Central memory CD8-positive, alpha-beta T cell (primary cell): Measurements from ENCODE around the gene APOL4.
"Not testable (repeated sequence)": the region's sequence is repeated elsewhere in the genome, so short reads cannot be mapped to it uniquely, and the experiment has no call there.

ENCODE experiments used
- ATAC-seq: fragments of 150-1000 bp; cut with Tn5 transposase; replicated peaks from 2 replicates; pipeline ENCODE4 v1.10.0; 2022; ENCODE audit warnings: mild to moderate bottlenecking, moderate FRiP score, moderate number of reproducible peaks; ENCODE audit not compliant: poor library complexity, severe bottlenecking; ENCODE audit errors: extremely low read depth
- DNase-seq, 2 donors: peaks; one replicate each; pipeline ENCODE4 v3.0.0; 2021; ENCODE audit warnings: low spot score in 2 of 2
- H3K27ac Mint-ChIP-seq: one replicate; pipeline ENCODE4 v1.8.0; 2022; ENCODE audit warnings: low read depth, mild to moderate bottlenecking, moderate library complexity, mixed read lengths
- H3K27me3 Mint-ChIP-seq: one replicate; pipeline ENCODE4 v1.8.0; 2022; ENCODE audit warnings: mixed read lengths
- H3K36me3 Mint-ChIP-seq: one replicate; pipeline ENCODE4 v1.8.0; 2022; ENCODE audit warnings: mild to moderate bottlenecking, moderate library complexity, mixed read lengths; ENCODE audit not compliant: insufficient read depth
- H3K4me1 Mint-ChIP-seq: one replicate; pipeline ENCODE4 v1.8.0; 2022; ENCODE audit warnings: mixed read lengths
- H3K4me3 Mint-ChIP-seq: one replicate; pipeline ENCODE4 v1.8.0; 2022; ENCODE audit warnings: mild to moderate bottlenecking, moderate library complexity, mixed read lengths
- H3K9me3 Mint-ChIP-seq: one replicate; pipeline ENCODE4 v1.8.0; 2022; ENCODE audit warnings: mixed read lengths

Gene APOL4

GRCh38 chr22:36211237-36211861, 9.7 kb upstream of the APOL4 start:
- H3K4me1 Mint-ChIP-seq: peaks cover 10% of the 10 kb centered on the region
- H3K9me3 Mint-ChIP-seq: no peaks in the 10 kb centered on the region
- ATAC-seq: no peak
- H3K36me3 Mint-ChIP-seq: no peaks in the 10 kb centered on the region
- H3K4me3 Mint-ChIP-seq: no peak overlapping the region
- H3K27ac Mint-ChIP-seq: no peak overlapping the region
- no peak for DNase-seq
- peaks cover 81% of the 10 kb centered on the region for H3K27me3 Mint-ChIP-seq

- Mint-ChIP-seq H3K36me3 (peaks cover 2% of the 10 kb centered on the region), H3K4me1 (peaks cover 10% of the 10 kb centered on the region), H3K9me3 (no peaks in the 10 kb centered on the region), H3K27ac (no peak overlapping the region), H3K4me3 (no peak overlapping the region), H3K27me3 (peaks cover 70% of the 10 kb centered on the region)
- DNase-seq (no peak), ATAC-seq (no peak)
Observed at GRCh38 chr22:36210224-36210623, 8.6 kb upstream of the APOL4 start.

- H3K27ac Mint-ChIP-seq, ATAC-seq, H3K4me3 Mint-ChIP-seq, DNase-seq, H3K36me3 Mint-ChIP-seq, H3K9me3 Mint-ChIP-seq: not testable (repeated sequence)
- Mint-ChIP-seq H3K4me1 (peaks cover 15% of the 10 kb centered on the region), H3K27me3 (peaks cover 68% of the 10 kb centered on the region)
Observed at GRCh38 chr22:36209488-36209908, 7.9 kb upstream of the APOL4 start.

- peaks cover 68% of the 10 kb centered on the region for H3K27me3 Mint-ChIP-seq
- H3K9me3 Mint-ChIP-seq: no peaks in the 10 kb centered on the region
- ATAC-seq (no peak), DNase-seq (no peak)
- peaks cover 18% of the 10 kb centered on the region for H3K4me1 Mint-ChIP-seq
- H3K36me3 Mint-ChIP-seq: peaks cover 2% of the 10 kb centered on the region
- H3K27ac Mint-ChIP-seq: no peak overlapping the region
- H3K4me3 Mint-ChIP-seq: no peak overlapping the region
Observed at GRCh38 chr22:36208914-36209313, 7.3 kb upstream of the APOL4 start.

GRCh38 chr22:36208162-36208765, 6.7 kb upstream of the APOL4 start:
- H3K9me3 Mint-ChIP-seq: no peaks in the 10 kb centered on the region
- H3K27me3 Mint-ChIP-seq: peaks cover 68% of the 10 kb centered on the region
- H3K36me3 Mint-ChIP-seq: peaks cover 2% of the 10 kb centered on the region
- H3K4me1 Mint-ChIP-seq: peaks cover 18% of the 10 kb centered on the region
- no peak overlapping the region for H3K27ac Mint-ChIP-seq
- no peak for DNase-seq
- no peak for ATAC-seq
- no peak overlapping the region for H3K4me3 Mint-ChIP-seq

GRCh38 chr22:36206255-36206654, 4.6 kb upstream of the APOL4 start:
- H3K27ac Mint-ChIP-seq: no peak overlapping the region
- no peak overlapping the region for H3K4me3 Mint-ChIP-seq
- no peaks in the 10 kb centered on the region for H3K9me3 Mint-ChIP-seq
- H3K27me3 Mint-ChIP-seq: peaks cover 65% of the 10 kb centered on the region
- no peak for DNase-seq
- H3K36me3 Mint-ChIP-seq: peaks cover 2% of the 10 kb centered on the region
- H3K4me1 Mint-ChIP-seq: peaks cover 13% of the 10 kb centered on the region
- no peak for ATAC-seq

- H3K27ac Mint-ChIP-seq, ATAC-seq, H3K4me3 Mint-ChIP-seq, DNase-seq, H3K36me3 Mint-ChIP-seq, H3K9me3 Mint-ChIP-seq, H3K4me1 Mint-ChIP-seq: not testable (repeated sequence)
- peaks cover 58% of the 10 kb centered on the region for H3K27me3 Mint-ChIP-seq
Observed at GRCh38 chr22:36205573-36205972, 4.0 kb upstream of the APOL4 start.

GRCh38 chr22:36204632-36205015, 3.0 kb upstream of the APOL4 start:
- Mint-ChIP-seq H3K36me3 (peaks cover 2% of the 10 kb centered on the region), H3K9me3 (no peaks in the 10 kb centered on the region), H3K27ac (peak overlapping the region; percentile 47), H3K27me3 (peaks cover 57% of the 10 kb centered on the region), H3K4me3 (no peak overlapping the region), H3K4me1 (peaks cover 8% of the 10 kb centered on the region)
- no peak for ATAC-seq
- no peak for DNase-seq

- no peak for ATAC-seq
- no peaks in the 10 kb centered on the region for H3K9me3 Mint-ChIP-seq
- H3K36me3 Mint-ChIP-seq: peaks cover 2% of the 10 kb centered on the region
- H3K4me1 Mint-ChIP-seq: peaks cover 8% of the 10 kb centered on the region
- H3K27ac Mint-ChIP-seq: no peak overlapping the region
- H3K27me3 Mint-ChIP-seq: peaks cover 56% of the 10 kb centered on the region
- DNase-seq: no peak
- H3K4me3 Mint-ChIP-seq: no peak overlapping the region
Observed at GRCh38 chr22:36204001-36204631, 2.5 kb upstream of the APOL4 start.

- not testable (repeated sequence) for ATAC-seq
Observed at GRCh38 chr22:36203441-36203840, 1.8 kb upstream of the APOL4 start.

GRCh38 chr22:36202906-36203305, 1.3 kb upstream of the APOL4 start:
- H3K4me3 Mint-ChIP-seq, H3K4me1 Mint-ChIP-seq, H3K27ac Mint-ChIP-seq, H3K36me3 Mint-ChIP-seq, ATAC-seq, DNase-seq, H3K9me3 Mint-ChIP-seq: not testable (repeated sequence)
- H3K27me3 Mint-ChIP-seq: peaks cover 60% of the 10 kb centered on the region

More at GRCh38 chr22:36203441-36203840, 1.8 kb upstream of the APOL4 start:
- not testable (repeated sequence) for H3K27ac Mint-ChIP-seq, DNase-seq, H3K4me1 Mint-ChIP-seq, H3K4me3 Mint-ChIP-seq, H3K36me3 Mint-ChIP-seq, H3K9me3 Mint-ChIP-seq
- peaks cover 56% of the 10 kb centered on the region for H3K27me3 Mint-ChIP-seq

- not testable (repeated sequence) for H3K9me3 Mint-ChIP-seq, H3K36me3 Mint-ChIP-seq, ATAC-seq, H3K27ac Mint-ChIP-seq, H3K4me1 Mint-ChIP-seq, H3K4me3 Mint-ChIP-seq, DNase-seq
- peaks cover 68% of the 10 kb centered on the region for H3K27me3 Mint-ChIP-seq
Observed at GRCh38 chr22:36201025-36201424, 584 bp downstream of the APOL4 start.

GRCh38 chr22:36199001-36199551, 2.5 kb downstream of the APOL4 start:
- no peaks in the 10 kb centered on the region for H3K4me1 Mint-ChIP-seq
- ATAC-seq (no peak), DNase-seq (no peak)

More at GRCh38 chr22:36199001-36199551, 2.5 kb downstream of the APOL4 start:
- Mint-ChIP-seq H3K27ac (no peak overlapping the region), H3K4me3 (no peak overlapping the region), H3K9me3 (no peaks in the 10 kb centered on the region), H3K27me3 (peaks cover 59% of the 10 kb centered on the region), H3K36me3 (no peaks in the 10 kb centered on the region)
